Renal cortex interstitium (tissue), 11 donors: ENCODE measurements around the gene EIF4E2. TPM values are rescaled to one million over a fixed set of nuclear protein-coding genes. Genes with fewer than 3 reads are reported as not detected.

Experiments
- DNase-seq, 11 donors: peaks; one replicate each; pipeline ENCODE4 v3.0.0-alpha.2; 2013; ENCODE audit warnings: low read depth in 9 of 11, low spot score in 4 of 11; ENCODE audit errors: extremely low read depth in 1 of 11
- polyA plus RNA-seq, 3 donors: library from polyadenylated mRNA; unstranded; fragments of 120-200 nt; gene quantifications; one replicate each; pipeline ENCODE4 v1.2.1, GENCODE V29; 2013; ENCODE audit not compliant: insufficient read length in 3 of 3

The EIF4E2 gene
- polyA plus RNA-seq, 3 donors, result 109 to 122 (median 121) TPM

DNA sequence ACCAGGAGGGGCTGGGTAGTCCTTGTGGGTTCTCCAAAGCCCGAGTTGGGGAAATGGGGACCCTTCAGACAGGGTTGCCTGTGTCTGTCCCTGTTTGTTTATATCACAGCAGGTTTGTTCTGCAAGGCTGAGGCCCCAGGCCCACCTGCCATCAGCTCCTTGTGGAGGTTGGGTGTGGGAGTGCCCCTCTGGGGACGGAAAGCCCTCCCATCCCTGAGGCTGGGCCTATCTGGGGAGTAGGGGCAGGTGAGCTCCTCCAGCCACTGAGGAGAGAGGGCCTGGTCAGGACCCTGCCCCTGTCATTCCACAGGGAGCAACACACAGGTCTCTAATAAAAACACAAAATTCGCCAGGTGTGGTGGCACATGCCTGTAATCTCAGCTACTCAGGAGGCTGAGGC, 59.6 kb downstream of the EIF4E2 start:
- no peak for DNase-seq

DNA sequence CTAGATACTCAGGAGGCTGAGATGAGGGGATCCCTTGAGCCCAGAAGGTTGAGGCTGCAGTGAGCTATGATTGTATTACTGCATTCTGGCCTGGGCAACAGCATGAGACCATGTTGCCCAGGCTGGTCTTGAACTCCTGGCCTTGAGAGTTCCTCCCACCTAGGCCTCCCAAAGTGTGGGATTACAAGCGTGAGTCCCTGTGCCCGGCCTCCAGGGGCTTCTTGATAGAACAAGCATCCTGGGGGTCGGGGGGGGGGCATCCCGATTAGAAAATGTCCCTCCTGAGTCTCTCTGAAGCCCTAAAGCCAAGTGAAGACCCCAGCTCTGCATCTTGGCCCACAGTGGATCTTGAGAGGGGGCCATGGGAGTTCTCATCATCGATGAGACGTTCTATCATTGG, 60.6 kb downstream of the EIF4E2 start:
- DNase-seq, result no peak

DNA sequence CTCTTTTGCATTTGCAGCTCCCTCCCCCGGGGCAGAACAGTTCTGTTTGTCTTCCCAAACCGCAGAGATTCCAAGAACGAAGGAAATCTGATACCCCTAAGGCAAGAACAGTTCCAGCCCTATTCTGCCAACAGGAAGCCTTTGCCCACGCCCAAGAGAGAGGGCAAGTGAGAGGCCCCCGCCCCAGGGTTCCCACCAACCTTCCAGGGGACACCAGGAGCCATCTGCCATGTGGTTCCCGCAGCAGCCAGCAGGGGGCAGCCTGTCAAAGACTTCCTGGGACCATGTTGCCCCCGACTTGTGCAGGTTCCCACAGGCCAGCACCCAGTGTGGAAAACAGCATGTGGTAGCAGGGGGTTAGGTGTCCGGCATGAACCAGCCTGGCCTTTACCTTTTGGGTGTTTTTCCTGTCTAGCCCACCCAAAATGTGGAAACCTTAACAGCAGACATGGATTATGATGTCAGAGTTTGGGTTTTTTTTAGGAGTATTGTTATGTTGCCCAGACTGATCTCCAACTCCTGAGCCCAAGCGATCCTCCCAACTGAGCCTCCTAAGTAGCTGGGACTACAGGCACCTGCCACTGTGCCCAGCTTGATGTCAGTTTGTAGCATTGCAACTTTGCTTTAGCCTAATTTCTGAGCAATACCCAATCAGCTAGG, 61.2 kb downstream of the EIF4E2 start:
- DNase-seq, result peak in 1 of 11 donors; percentile 9

DNA sequence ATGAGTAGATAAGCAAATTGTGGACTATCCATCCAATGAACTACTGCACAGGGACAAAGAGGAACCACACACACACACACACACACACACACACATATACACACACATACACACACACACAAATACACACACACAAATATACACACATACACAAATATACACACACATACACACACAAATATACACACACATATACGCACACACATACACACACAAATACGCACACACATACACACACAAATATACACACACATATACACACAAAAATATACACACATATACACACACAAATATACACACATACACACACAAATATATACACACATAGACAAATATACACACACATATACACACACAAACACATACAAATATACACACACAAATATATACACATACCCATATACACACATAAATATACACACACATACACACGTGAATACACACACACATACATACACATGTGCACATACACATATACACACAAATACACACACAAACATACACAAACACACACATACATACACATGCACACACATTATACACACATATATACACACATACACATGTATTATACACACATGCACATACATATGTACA, 63.1 kb downstream of the EIF4E2 start:
- DNase-seq, result no peak

DNA sequence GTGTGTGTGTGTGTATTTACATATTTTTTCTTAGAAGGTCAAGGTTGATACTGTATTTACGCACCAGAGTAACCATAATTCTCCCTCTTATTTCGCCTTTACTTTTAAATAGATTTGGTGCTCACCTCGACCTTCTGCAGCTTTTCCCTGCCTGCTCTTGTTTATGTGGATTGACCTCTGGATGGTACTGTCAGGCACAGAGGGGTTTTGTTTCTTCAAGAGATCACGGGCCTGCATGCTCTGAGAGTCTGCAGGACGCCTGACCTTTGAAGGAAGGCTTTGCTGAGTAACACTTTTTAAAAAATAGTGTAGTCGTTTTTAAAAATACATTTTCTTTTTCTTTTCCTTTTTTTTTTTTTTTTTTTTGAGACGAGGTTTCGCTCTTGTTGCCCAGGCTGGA, 64.8 kb downstream of the EIF4E2 start:
- DNase-seq, result no peak

Other genes starting within 250 kb of the EIF4E2 start
- gene ALPP, start 171.9 kb upstream of the EIF4E2 start, polyA plus RNA-seq, result not detected
- not detected for gene ALPG, start 143.8 kb upstream of the EIF4E2 start, polyA plus RNA-seq
- under 1 TPM in 2 of 3 donors, not detected in 1; 0.06 to 0.07 TPM for gene ALPI, start 94.5 kb upstream of the EIF4E2 start, polyA plus RNA-seq
- 10 to 100 TPM; 13.8 to 27.8 (median 21.4) TPM for gene ECEL1, start 62.9 kb upstream of the EIF4E2 start, polyA plus RNA-seq
- under 1 TPM in 2 of 3 donors, not detected in 1; 0.09 to 0.83 TPM for gene PRSS56, start 30.3 kb upstream of the EIF4E2 start, polyA plus RNA-seq
- gene CHRND, start 24.5 kb upstream of the EIF4E2 start, polyA plus RNA-seq, result 1 to 10 TPM in 1 of 3 donors, under 1 TPM in 2; 0.85 to 1.1 (median 0.87) TPM
- gene CHRNG, start 11.0 kb upstream of the EIF4E2 start, polyA plus RNA-seq, result 1 to 10 TPM; 1.1 to 1.6 (median 1.2) TPM
- gene TIGD1, start 132 bp upstream of the EIF4E2 start, polyA plus RNA-seq, result 10 to 100 TPM; 11.9 to 15.2 (median 14.3) TPM
- gene EFHD1, start 82.9 kb downstream of the EIF4E2 start, polyA plus RNA-seq, result 10 to 100 TPM; 52.4 to 73.1 (median 66.4) TPM
- 10 to 100 TPM; 61.6 to 66.2 (median 62.1) TPM for gene GIGYF2, start 146.6 kb downstream of the EIF4E2 start, polyA plus RNA-seq
- 1 to 10 TPM; 2.1 to 2.8 (median 2.7) TPM for gene KCNJ13, start 225.9 kb downstream of the EIF4E2 start, polyA plus RNA-seq